ENCODE data around the gene ZBTB7C.

DNA sequence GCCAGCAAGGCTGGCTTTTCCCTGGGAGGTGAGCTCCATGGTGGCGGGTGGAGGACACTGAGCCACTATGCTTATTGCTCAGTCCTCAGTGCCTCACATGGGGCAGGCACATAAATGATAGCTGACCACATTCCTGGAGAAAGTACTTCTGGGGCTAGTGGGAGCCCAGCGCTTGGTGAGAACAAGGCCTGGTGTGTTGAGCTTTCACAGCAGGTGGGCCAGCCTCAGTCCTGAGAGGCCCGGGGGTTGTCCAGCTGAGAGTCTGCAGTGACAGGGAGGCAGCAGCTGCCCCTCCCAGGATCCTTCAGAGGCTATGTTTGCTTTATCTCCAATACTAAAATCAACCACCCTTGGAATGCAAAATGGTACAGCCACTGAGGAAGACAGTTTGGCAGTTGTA is 217.7 kb downstream of the ZBTB7C start:
- TF ChIP-seq, protein P1, sequence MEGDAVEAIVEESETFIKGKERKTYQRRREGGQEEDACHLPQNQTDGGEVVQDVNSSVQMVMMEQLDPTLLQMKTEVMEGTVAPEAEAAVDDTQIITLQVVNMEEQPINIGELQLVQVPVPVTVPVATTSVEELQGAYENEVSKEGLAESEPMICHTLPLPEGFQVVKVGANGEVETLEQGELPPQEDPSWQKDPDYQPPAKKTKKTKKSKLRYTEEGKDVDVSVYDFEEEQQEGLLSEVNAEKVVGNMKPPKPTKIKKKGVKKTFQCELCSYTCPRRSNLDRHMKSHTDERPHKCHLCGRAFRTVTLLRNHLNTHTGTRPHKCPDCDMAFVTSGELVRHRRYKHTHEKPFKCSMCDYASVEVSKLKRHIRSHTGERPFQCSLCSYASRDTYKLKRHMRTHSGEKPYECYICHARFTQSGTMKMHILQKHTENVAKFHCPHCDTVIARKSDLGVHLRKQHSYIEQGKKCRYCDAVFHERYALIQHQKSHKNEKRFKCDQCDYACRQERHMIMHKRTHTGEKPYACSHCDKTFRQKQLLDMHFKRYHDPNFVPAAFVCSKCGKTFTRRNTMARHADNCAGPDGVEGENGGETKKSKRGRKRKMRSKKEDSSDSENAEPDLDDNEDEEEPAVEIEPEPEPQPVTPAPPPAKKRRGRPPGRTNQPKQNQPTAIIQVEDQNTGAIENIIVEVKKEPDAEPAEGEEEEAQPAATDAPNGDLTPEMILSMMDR (IDR thresholded peaks at IDR 0.05) = no peak
- TF ChIP-seq EZH2 (IDR thresholded peaks at IDR 0.05) (no peak), EZH2phosphoT487 (IDR thresholded peaks at IDR 0.05) (no peak)
